ENCODE data around the gene SORCS2.

DNA sequence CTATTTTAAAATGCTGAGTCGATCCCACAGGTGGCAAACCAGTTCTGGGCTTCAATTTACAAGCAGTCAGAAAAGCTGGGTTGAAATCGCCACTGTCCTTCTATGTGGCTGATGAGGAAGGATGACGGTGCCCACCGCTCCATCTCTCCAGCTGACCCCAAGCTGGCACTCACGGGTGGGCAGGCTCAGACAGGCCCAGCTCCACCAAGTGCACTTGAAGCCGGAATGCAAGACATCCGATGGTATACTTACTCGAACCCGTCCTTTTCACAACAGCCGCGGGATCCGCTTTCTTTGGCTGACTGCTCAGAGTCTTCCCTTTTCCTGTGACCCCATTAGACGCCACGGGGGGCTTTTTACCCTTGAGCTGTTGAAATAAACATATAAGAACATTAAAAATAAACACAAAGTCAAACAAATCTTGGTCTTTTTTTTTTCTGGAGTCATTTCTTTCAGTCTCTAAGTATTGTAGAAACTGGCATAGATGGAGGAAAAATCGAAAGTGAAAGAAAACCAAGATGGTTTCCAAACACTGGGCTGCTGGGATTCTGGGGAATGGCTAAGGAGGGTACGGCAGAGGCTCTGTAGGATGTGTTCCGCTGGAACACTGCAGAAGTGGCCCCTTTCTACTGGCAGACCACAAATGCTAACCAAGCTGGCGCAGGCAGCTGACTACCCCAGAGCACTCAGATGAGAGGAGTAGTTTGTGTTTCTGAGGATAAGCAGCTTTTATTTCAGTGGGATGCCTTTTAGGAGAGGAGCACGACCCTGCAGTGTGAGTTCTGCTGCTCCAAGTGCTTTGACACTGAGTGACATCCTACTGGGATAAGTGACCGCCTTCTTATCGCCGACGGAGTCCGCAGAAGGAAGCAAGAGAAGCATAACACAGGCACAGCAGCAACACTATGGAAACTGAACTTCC, 586.4 kb downstream of the SORCS2 start:
- TF ChIP-seq, protein P1, sequence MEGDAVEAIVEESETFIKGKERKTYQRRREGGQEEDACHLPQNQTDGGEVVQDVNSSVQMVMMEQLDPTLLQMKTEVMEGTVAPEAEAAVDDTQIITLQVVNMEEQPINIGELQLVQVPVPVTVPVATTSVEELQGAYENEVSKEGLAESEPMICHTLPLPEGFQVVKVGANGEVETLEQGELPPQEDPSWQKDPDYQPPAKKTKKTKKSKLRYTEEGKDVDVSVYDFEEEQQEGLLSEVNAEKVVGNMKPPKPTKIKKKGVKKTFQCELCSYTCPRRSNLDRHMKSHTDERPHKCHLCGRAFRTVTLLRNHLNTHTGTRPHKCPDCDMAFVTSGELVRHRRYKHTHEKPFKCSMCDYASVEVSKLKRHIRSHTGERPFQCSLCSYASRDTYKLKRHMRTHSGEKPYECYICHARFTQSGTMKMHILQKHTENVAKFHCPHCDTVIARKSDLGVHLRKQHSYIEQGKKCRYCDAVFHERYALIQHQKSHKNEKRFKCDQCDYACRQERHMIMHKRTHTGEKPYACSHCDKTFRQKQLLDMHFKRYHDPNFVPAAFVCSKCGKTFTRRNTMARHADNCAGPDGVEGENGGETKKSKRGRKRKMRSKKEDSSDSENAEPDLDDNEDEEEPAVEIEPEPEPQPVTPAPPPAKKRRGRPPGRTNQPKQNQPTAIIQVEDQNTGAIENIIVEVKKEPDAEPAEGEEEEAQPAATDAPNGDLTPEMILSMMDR (IDR thresholded peaks at IDR 0.05): no peak
- TF ChIP-seq POLR2A (IDR thresholded peaks at IDR 0.05) (no peak), POLR2AphosphoS5 (IDR thresholded peaks at IDR 0.05) (no peak)

Measured in prostate gland (tissue), 2 donors.